A673 (cell line): ENCODE data around the gene MRPL22.

Experiments used
- EZH2 ChIP-seq: fragments of 200-600 bp; sonication (generic); IDR thresholded peaks from 2 replicates; pipeline ENCODE4 v1.6.1; 2017; ENCODE audit warnings: borderline replicate concordance, low read depth, mild to moderate bottlenecking, mixed read lengths, antibody characterized with exemption, low read length; ENCODE audit not compliant: poor library complexity, severe bottlenecking
- TF ChIP-seq, protein P1 (sequence below): fragments of 300-800, 200-600 bp; sonication (generic); conservative IDR thresholded peaks from 2 replicates; pipeline ENCODE4 v1.5.1; 2017; ENCODE audit warnings: low read depth, mild to moderate bottlenecking, antibody characterized with exemption, low read length, moderate library complexity, mixed read lengths

DNA sequence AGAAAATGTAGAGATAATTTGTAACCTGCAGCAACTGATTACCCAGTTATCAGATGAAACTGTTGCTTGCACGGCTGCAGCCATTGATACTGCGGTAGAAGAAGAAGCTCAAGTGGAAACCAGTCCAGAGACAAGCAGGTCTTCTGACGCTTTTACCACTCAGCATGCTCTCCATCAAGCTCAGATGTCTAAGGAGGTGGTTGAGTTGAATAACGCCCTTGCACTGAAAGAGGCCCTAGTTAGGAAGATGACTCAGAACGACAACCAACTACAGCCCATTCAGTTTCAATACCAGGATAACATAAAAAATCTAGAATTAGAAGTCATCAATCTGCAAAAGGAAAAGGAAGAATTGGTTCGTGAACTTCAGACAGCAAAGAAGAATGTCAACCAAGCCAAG, 74.4 kb downstream of the MRPL22 start:
- TF ChIP-seq, protein P1, sequence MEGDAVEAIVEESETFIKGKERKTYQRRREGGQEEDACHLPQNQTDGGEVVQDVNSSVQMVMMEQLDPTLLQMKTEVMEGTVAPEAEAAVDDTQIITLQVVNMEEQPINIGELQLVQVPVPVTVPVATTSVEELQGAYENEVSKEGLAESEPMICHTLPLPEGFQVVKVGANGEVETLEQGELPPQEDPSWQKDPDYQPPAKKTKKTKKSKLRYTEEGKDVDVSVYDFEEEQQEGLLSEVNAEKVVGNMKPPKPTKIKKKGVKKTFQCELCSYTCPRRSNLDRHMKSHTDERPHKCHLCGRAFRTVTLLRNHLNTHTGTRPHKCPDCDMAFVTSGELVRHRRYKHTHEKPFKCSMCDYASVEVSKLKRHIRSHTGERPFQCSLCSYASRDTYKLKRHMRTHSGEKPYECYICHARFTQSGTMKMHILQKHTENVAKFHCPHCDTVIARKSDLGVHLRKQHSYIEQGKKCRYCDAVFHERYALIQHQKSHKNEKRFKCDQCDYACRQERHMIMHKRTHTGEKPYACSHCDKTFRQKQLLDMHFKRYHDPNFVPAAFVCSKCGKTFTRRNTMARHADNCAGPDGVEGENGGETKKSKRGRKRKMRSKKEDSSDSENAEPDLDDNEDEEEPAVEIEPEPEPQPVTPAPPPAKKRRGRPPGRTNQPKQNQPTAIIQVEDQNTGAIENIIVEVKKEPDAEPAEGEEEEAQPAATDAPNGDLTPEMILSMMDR: no peak
- no peak for TF ChIP-seq EZH2
